H1 (cell line): Measurements from ENCODE around the gene FBXO41. TPM values are rescaled to one million over a fixed set of nuclear protein-coding genes. Genes with fewer than 3 reads are reported as not detected.

Experiments
- CTCF ChIP-seq, 3 experiments: IDR thresholded peaks; 1 replicate in 2 of 3; 2 replicates in 1 of 3; pipeline versions ENCODE4 v1.5.1 to v1.6.1; 2011; ENCODE audit warnings: low read length in 3 of 3, mild to moderate bottlenecking in 3 of 3, inconsistent platforms in 2 of 3, low read depth in 1 of 3, moderate library complexity in 1 of 3; ENCODE audit not compliant: insufficient read depth in 1 of 3; ENCODE audit errors: control extremely low read depth in 1 of 3
- HDAC2 ChIP-seq, 2 experiments: fragments of 300-600 bp in 1 of 2; sonication (generic) in 1 of 2; IDR thresholded peaks; 2 replicates each; pipeline ENCODE4 v1.6.1; 2011 to 2012; ENCODE audit warnings: low read depth in 2 of 2, low read length in 2 of 2, mild to moderate bottlenecking in 2 of 2, moderate library complexity in 2 of 2, borderline replicate concordance in 1 of 2, inconsistent platforms in 1 of 2
- MAX ChIP-seq: IDR thresholded peaks from 2 replicates; pipeline ENCODE4 v1.6.1; 2012; ENCODE audit warnings: inconsistent platforms
- PHF8 ChIP-seq: fragments of 200-600 bp; sonication (generic); conservative IDR thresholded peaks from 2 replicates; pipeline ENCODE4 v1.7.1; 2012; ENCODE audit warnings: low read depth, mild to moderate bottlenecking, inconsistent platforms, low read length, moderate library complexity
- POLR2A ChIP-seq, 2 experiments: IDR thresholded peaks; 1 replicate in 1 of 2; 2 replicates in 1 of 2; pipeline ENCODE4 v1.6.1; 2011; ENCODE audit warnings: low read depth in 2 of 2, low read length in 2 of 2, mild to moderate bottlenecking in 2 of 2; ENCODE audit errors: control extremely low read depth in 1 of 2
- RFX5 ChIP-seq: IDR thresholded peaks from 2 replicates; pipeline ENCODE4 v1.6.1; 2011; ENCODE audit warnings: low read depth, low read length, improper control_type of control experiment, borderline replicate concordance
- RXRA ChIP-seq: IDR thresholded peaks from 2 replicates; pipeline ENCODE4 v1.6.1; 2011; ENCODE audit warnings: low read depth, mild to moderate bottlenecking, low read length, moderate library complexity; ENCODE audit not compliant: insufficient read depth
- SP2 ChIP-seq: IDR thresholded peaks from 2 replicates; pipeline ENCODE4 v1.6.1; 2012; ENCODE audit warnings: mild to moderate bottlenecking, low read length, inconsistent platforms
- polyA plus RNA-seq, 7 experiments: library from polyadenylated mRNA; depleted of rRNA in 3 of 7; stranded (reverse) in 5 of 7; unstranded in 2 of 7; fragments of >200 nt in 5 of 7; fragments of 200-250 nt in 2 of 7; gene quantifications; 1 replicate in 5 of 7; 2 replicates in 1 of 7; 4 replicates in 1 of 7; pipeline versions ENCODE4 v1.2.1 to v1.2.3, GENCODE V29; 2011 to 2013; ENCODE audit warnings: missing spikeins in 2 of 7, mixed read lengths in 2 of 7
- total RNA-seq: library from RNA; stranded (reverse); fragmentation: NEBNext Ultra II Directional; extraction: Animal tissue kit (Norgen Biotek cat#: 25700); gene quantifications from 2 replicates; pipeline ENCODE4 v1.2.1, GENCODE V29; 2021

The FBXO41 gene
- total and polyA plus RNA-seq, 2 of the 8 experiments (the other 6 are each of a cell fraction or from before 2014, with no cell fraction given) = 11.2 to 14.3 TPM

GRCh38 chr2:73208258-73208657 lies 76.0 kb downstream of the FBXO41 start (continued):
- TF ChIP-seq HDAC2 (IDR thresholded peaks at IDR 0.05; ENCODE audit: borderline replicate concordance in 1 of 2, low read depth in 2 of 2, low read length in 2 of 2) (no peak), PHF8 (no peak), SP2 (no peak), RFX5 (no peak), POLR2A (IDR thresholded peaks at IDR 0.05; ENCODE audit: control extremely low read depth in 1 of 2, low read depth in 2 of 2, low read length in 2 of 2) (no peak), CTCF (IDR thresholded peaks at IDR 0.05; ENCODE audit: control extremely low read depth in 1 of 3, insufficient read depth in 1 of 3, low read depth in 1 of 3, low read length in 3 of 3) (no peak), MAX (no peak), RXRA (no peak)
